Activated naive CD4-positive, alpha-beta T cell treated with anti-CD3 and anti-CD28 coated beads, Interleukin-2, amount 50 U/mL, for 16 hours (primary cell): ENCODE measurements around the gene KCTD8.

Experiments
- DNase-seq: peaks from one replicate; pipeline ENCODE4 v3.0.0-alpha.2; 2020

KCTD8 gene

DNA sequence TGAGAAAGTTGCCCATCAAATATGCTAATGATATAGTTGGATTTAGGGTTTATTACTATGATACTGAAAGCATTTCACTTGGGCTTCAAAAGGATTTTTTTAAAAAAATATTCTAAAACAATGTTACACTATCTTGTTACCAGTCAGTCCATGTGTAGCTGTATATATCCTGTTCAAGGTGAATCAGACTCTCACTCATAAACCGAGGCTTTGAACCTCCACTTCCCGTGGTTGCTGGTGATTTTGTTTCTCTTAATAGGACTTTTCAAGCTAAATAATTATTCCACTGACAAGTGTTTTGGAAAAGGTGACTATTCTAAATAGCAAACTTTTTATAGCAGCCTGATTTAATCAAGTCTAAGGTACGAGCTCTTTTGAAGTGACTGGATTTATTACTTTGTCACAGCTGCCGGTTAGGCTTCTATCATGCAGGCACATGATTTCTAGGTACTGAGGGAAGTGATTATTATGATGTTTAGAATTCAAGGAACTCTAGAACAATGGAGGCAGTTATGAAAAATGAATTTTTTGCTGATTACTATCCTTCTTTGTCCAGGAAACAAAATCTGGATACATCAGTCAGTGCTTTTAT, 287.7 kb downstream of the KCTD8 start:
- no peak for DNase-seq

DNA sequence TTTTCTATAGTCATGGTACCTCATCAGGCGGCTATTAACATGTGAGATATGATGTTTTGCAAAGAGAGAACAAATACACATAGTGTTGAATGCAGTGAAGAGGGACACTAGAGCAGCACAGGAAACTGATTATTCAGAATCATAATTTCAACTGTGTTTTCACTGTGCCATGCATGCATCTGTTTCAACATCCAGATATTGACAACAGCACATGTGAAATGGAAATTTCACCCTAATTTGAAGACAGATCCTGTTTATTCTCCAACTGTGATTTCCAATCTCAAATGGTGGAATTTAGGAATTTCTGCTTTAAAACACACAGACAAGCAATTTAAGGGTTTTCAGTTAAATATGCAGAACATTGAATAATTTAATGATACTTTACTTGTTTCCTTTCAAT, 288.6 kb downstream of the KCTD8 start:
- no peak for DNase-seq

DNA sequence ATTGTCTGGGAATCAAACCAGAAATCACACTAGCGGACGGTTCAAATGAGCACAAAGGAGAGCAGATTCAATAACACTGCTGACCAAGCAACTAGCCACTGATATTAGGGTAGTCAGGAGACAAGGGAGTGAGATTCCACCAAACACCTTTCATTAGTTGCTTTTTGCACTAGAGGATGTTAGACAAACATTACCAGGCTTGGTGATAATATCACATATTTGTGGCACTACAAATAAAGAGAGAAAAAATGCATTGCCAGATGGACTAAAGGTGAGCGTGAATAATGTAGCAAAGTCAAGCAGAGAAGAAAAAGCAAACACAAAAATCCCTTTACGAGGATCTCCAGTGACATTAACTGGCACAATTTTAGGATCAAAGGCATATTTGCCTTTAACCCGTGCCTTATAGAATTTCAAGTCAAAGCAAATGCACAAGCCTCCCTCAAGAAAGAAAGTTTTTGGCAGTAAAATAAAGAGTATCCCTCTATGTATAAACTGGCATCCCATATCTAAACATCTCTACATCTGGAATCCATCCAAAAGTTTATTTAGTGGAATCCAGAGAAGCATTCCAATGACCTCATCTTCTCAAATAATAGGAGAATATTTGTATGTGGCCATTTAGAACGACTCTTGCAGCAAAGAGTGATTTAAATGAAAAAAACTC, 290.9 kb downstream of the KCTD8 start:
- no peak for DNase-seq

DNA sequence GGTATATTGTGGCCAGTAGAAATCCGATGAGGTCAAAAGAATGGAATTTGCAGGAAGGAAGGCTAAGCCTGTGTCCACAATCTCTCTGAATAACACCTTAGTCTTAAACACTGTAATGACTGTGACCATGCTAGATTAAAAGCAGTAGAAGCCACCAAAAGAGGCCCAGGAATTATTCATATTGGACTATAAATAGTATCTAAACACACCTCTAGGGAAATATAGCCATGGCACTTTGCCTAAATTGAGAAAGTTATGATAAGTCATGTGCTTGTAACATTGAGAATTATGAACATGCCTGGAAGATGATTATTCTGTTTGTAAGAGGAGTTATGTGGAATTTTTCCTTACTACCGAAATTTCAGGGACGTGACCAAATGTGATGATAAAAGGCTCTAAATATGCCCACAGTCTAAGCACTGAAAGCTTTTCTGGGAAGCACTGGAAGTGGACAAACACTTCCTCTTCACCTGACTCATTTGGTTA, 298.5 kb downstream of the KCTD8 start:
- DNase-seq = no peak

DNA sequence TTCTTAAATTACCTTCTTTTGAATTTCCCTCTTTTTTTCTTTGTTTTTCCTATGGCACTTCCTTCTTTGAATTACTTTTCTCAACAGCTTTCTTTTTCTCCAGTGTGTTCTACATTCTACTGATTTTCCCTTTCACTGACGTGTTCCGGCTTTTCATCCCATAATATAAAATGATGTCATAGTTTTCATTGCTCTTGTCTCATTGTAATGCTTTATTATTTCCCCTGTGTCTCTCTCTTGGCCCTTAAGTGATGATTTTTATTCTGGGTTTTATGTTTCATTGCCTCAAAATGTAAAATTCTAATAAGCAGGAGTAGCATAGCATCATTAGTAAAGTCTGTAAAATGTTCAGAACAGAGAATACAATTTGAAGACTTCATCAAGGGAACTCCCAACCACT, 299.3 kb downstream of the KCTD8 start:
- DNase-seq = no peak

DNA sequence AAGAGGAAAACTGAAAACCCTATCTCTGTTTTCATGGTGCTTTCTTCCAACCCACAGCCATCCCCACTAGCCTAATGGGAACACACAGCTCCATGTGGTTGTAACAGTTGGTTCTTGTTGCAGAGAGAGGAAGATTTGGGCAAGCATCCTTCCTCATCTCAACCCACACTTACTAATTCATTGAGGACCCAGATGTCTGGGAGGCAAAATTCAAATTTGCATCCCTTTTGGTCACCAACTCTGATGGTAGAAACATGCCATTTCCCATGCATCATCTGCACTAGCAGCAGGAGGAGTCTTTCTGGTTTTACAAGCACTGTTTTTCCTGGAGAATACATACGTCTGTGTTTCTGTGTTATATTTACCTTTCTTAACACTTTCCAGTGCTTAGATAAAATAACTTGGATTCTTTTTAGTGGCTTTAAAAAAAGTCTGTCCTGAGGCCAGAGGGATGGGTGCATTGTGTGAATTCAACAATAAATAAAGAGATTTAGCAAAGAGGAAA, 301.0 kb downstream of the KCTD8 start:
- no peak for DNase-seq

DNA sequence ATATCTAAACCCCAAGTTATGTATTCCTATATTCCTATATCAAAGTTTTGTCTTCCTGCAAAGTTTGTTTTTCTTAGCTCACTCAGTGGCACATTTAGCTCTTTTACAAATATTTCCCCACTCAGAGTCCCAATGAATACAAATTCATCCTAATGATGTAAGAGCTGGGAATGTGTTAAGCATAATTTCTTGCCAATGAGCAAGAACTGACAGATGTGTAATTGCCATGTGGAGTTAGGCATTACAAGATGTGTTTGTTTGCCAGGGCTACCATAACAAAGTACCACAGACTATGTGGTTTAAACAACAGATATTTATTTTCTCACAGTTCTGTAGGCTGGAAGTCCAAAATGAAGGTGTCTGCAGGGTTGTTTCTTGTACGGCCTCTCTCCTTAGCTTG, 302.1 kb downstream of the KCTD8 start:
- DNase-seq = no peak

DNA sequence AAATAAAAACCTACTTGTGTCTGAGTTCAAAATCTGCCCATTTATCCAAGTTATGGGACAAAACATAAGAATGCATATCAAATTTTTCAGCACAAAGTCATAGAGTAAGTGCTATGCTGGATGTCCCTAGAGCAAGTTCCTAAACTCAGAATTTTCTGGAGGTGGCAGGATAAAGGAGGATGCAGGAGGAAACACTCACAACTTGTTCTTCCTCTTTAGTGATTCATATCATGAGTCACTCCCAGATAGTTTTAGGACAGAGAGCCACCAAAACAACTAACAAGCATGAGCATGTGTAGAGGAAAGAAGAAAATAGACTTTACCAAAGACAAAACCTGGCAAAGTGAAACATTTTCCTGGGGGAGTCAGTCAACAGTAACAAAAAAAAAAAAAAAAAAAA, 302.7 kb downstream of the KCTD8 start:
- DNase-seq = no peak

DNA sequence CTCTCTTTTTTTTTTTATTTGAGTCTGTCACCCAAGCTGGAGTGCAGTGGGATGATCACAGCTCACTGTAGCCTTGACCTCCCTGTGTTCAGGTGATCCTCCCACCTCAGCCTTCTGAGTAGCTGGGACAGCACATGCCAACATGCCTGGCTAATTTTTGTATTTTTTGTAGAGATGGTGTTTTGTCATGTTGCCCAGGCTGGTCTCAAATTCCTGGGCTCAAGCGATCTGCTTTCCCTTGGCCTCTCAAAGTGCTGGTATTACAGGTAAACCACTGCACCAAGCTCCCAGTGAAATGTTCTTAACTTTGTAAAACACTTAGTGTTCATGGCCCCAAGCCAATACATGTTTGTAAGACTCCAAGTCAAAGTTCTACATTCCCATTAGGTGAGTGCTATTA, 316.1 kb downstream of the KCTD8 start:
- DNase-seq = no peak
